Suppressor macrophage treated with lipopolysaccharide for 1 hour (primary cell): Measurements from ENCODE around the gene LATS2.

ENCODE experiments used
- DNase-seq, 3 donors: peaks; one replicate each; pipeline ENCODE4 v3.0.0-alpha.2; 2020 to 2022

LATS2 gene

GRCh38 chr13:21047087-21047486, 14.3 kb downstream of the LATS2 start:
- no peak for DNase-seq

- DNase-seq = no peak
Observed at GRCh38 chr13:21046203-21046602, 15.2 kb downstream of the LATS2 start.

GRCh38 chr13:21045100-21045499, 16.3 kb downstream of the LATS2 start:
- DNase-seq = peak in 2 of 3 donors; percentile 45 to 53

GRCh38 chr13:21043898-21044297, 17.5 kb downstream of the LATS2 start:
- no peak for DNase-seq

GRCh38 chr13:21040120-21040826, 21.1 kb downstream of the LATS2 start:
- no peak for DNase-seq

GRCh38 chr13:21039097-21039800, 22.1 kb downstream of the LATS2 start:
- peak in 2 of 3 donors; percentile 50 to 51 for DNase-seq

- no peak for DNase-seq
Observed at GRCh38 chr13:21037656-21038055, 23.7 kb downstream of the LATS2 start.

- no peak for DNase-seq
Observed at GRCh38 chr13:21035498-21035897, 25.9 kb downstream of the LATS2 start.

- no peak for DNase-seq
Observed at GRCh38 chr13:21034603-21035191, 26.7 kb downstream of the LATS2 start.

- DNase-seq = peak in 2 of 3 donors; percentile 20 to 30
Observed at GRCh38 chr13:21033856-21034602, 27.4 kb downstream of the LATS2 start.

- DNase-seq = peak in 2 of 3 donors; percentile 37 to 57
Observed at GRCh38 chr13:21033212-21033840, 28.1 kb downstream of the LATS2 start.

- no peak for DNase-seq
Observed at GRCh38 chr13:21032656-21033055, 28.7 kb downstream of the LATS2 start.

GRCh38 chr13:21031594-21032275, 29.7 kb downstream of the LATS2 start:
- peak in 1 of 3 donors; percentile 13 for DNase-seq

- no peak for DNase-seq
Observed at GRCh38 chr13:21025539-21025938, 35.8 kb downstream of the LATS2 start.

GRCh38 chr13:21022056-21022979, 39.1 kb downstream of the LATS2 start:
- DNase-seq = no peak

GRCh38 chr13:21020581-21020980, 40.8 kb downstream of the LATS2 start:
- no peak for DNase-seq

- no peak for DNase-seq
Observed at GRCh38 chr13:21020176-21020575, 41.2 kb downstream of the LATS2 start.

- DNase-seq = no peak
Observed at GRCh38 chr13:21018220-21018619, 43.2 kb downstream of the LATS2 start.

GRCh38 chr13:21016487-21016886, 44.9 kb downstream of the LATS2 start:
- no peak for DNase-seq

GRCh38 chr13:21015284-21015683, 46.1 kb downstream of the LATS2 start:
- DNase-seq = no peak
